H1 (cell line): Measurements from ENCODE around the gene SEMA6A. TPM values are rescaled to one million over a fixed set of nuclear protein-coding genes. Genes with fewer than 3 reads are reported as not detected.

Experiments used
- BRCA1 ChIP-seq: IDR thresholded peaks from 2 replicates; pipeline ENCODE4 v1.6.1; 2012; ENCODE audit warnings: low read depth, low read length, improper control_type of control experiment
- EP300 ChIP-seq, 2 experiments: IDR thresholded peaks; 1 replicate in 1 of 2; 2 replicates in 1 of 2; pipeline ENCODE4 v1.6.1; 2011 to 2012; ENCODE audit warnings: low read depth in 2 of 2, low read length in 2 of 2, mild to moderate bottlenecking in 2 of 2, borderline replicate concordance in 1 of 2, inconsistent platforms in 1 of 2, moderate library complexity in 1 of 2
- RBBP5 ChIP-seq: IDR thresholded peaks from 2 replicates; pipeline ENCODE4 v1.7.1; 2012; ENCODE audit warnings: low read depth, mild to moderate bottlenecking, inconsistent platforms, low read length, moderate library complexity, borderline replicate concordance
- TEAD4 ChIP-seq: IDR thresholded peaks from 2 replicates; pipeline ENCODE4 v1.6.1; 2012; ENCODE audit warnings: low read depth, low read length, inconsistent platforms, mixed read lengths
- polyA plus RNA-seq, 7 experiments: library from polyadenylated mRNA; depleted of rRNA in 3 of 7; stranded (reverse) in 5 of 7; unstranded in 2 of 7; fragments of >200 nt in 5 of 7; fragments of 200-250 nt in 2 of 7; gene quantifications; 1 replicate in 5 of 7; 2 replicates in 1 of 7; 4 replicates in 1 of 7; pipeline versions ENCODE4 v1.2.1 to v1.2.3, GENCODE V29; 2011 to 2013; ENCODE audit warnings: missing spikeins in 2 of 7, mixed read lengths in 2 of 7
- total RNA-seq: library from RNA; stranded (reverse); fragmentation: NEBNext Ultra II Directional; extraction: Animal tissue kit (Norgen Biotek cat#: 25700); gene quantifications from 2 replicates; pipeline ENCODE4 v1.2.1, GENCODE V29; 2021

Gene SEMA6A
- total and polyA plus RNA-seq, 2 of the 8 experiments (the other 6 are each of a cell fraction or from before 2014, with no cell fraction given): 78.3 to 277 TPM

- TF ChIP-seq RBBP5 (no peak), TEAD4 (no peak), BRCA1 (no peak), EP300 (IDR thresholded peaks at IDR 0.05; ENCODE audit: borderline replicate concordance in 1 of 2, low read depth in 2 of 2, low read length in 2 of 2) (no peak)
These were observed 45.0 kb downstream of the SEMA6A start (continued) for GRCh38 chr5:116529615-116530014.
